ENCODE results near the gene NT5C.
A peak's percentile ranks its signal among the peaks of the same experiment; 100 is the strongest.
"Not testable (repeated sequence)": the region's sequence is repeated elsewhere in the genome, so short reads cannot be mapped to it uniquely, and the experiment has no call there.

The NT5C gene

GRCh38 chr17:75144816-75145512 lies 13.4 kb upstream of the NT5C start:
- DNase-seq = no peak

GRCh38 chr17:75142236-75142971 lies 10.9 kb upstream of the NT5C start:
- no peak for DNase-seq

- DNase-seq = no peak
These were observed 7.0 kb upstream of the NT5C start for GRCh38 chr17:75138519-75138918.

- DNase-seq = not testable (repeated sequence)
These were observed 6.2 kb upstream of the NT5C start for GRCh38 chr17:75137762-75138161.

- DNase-seq = no peak
These were observed 4.4 kb upstream of the NT5C start for GRCh38 chr17:75135946-75136345.

GRCh38 chr17:75135452-75135851 lies 3.9 kb upstream of the NT5C start:
- DNase-seq = no peak

- not testable (repeated sequence) for DNase-seq
These were observed 2.2 kb upstream of the NT5C start for GRCh38 chr17:75133607-75134347.

- no peak for DNase-seq
These were observed 1.5 kb upstream of the NT5C start for GRCh38 chr17:75133001-75133400.

- not testable (repeated sequence) for DNase-seq
These were observed 767 bp upstream of the NT5C start for GRCh38 chr17:75132018-75133000.

GRCh38 chr17:75130632-75131277 lies 787 bp downstream of the NT5C start:
- peak in 30 of 56 donors; percentile 14 to 62 (median 45) for DNase-seq

GRCh38 chr17:75130059-75130631 lies 1.4 kb downstream of the NT5C start:
- DNase-seq = no peak

GRCh38 chr17:75129576-75129975 lies 2.0 kb downstream of the NT5C start:
- DNase-seq = no peak

GRCh38 chr17:75128694-75129505 lies 2.6 kb downstream of the NT5C start:
- DNase-seq = no peak

- not testable (repeated sequence) for DNase-seq
These were observed 3.6 kb downstream of the NT5C start for GRCh38 chr17:75127936-75128335.

GRCh38 chr17:75126954-75127353 lies 4.6 kb downstream of the NT5C start:
- no peak for DNase-seq

- DNase-seq = no peak
These were observed 5.6 kb downstream of the NT5C start for GRCh38 chr17:75125984-75126383.

GRCh38 chr17:75124819-75125162 lies 6.8 kb downstream of the NT5C start:
- no peak for DNase-seq

- peak in 3 of 56 donors; percentile 2 to 30 (median 14) for DNase-seq
These were observed 7.3 kb downstream of the NT5C start for GRCh38 chr17:75124041-75124818.
